Measurements from ENCODE around the gene FRAS1. TPM values are rescaled to one million over a fixed set of nuclear protein-coding genes. Genes with fewer than 3 reads are reported as not detected.

FRAS1 gene
- total and polyA plus RNA-seq, 2 of the 8 experiments (the other 6 are each of a cell fraction or from before 2014, with no cell fraction given): 38.5 to 109 TPM

- no peak overlapping the region for H4K5ac ChIP-seq (ENCODE audit: insufficient read length, low read depth, low read length)
These were observed 411.1 kb downstream of the FRAS1 start for GRCh38 chr4:78468272-78468671.

More at GRCh38 chr4:78468272-78468671, 411.1 kb downstream of the FRAS1 start:
- no peaks in the 10 kb centered on the region for H3K23me2 ChIP-seq (ENCODE audit: low read depth, low read length)
- H3K4ac ChIP-seq (replicated peaks; ENCODE audit: insufficient read length, low read depth, low read length): no peak overlapping the region
- no peak overlapping the region for H3K9ac ChIP-seq (replicated peaks in 1 of 4; ENCODE audit: extremely low read depth in 1 of 4, low read depth in 3 of 4, low read length in 3 of 4)
- no peaks in the 10 kb centered on the region for H3K27me3 ChIP-seq (replicated peaks in 1 of 4; ENCODE audit: control insufficient read depth in 3 of 4, extremely low read depth in 1 of 4, insufficient read depth in 3 of 4, low read length in 3 of 4)
- POLR2A ChIA-PET (ENCODE audit: partially characterized antibody): no interaction called here
- no peaks in the 10 kb centered on the region for H4K20me1 ChIP-seq (replicated peaks in 1 of 2; ENCODE audit: control insufficient read depth in 1 of 2, insufficient read depth in 2 of 2, low read length in 2 of 2)
- DNase-seq (ENCODE audit: low read depth in 1 of 2, low spot score in 2 of 2) (no peak), FAIRE-seq (no peak)
- 65% methylated on average over 3 of the region's 3 CpGs; no CpG with 5 or more reads in 1 of the 2 experiments for WGBS, 2 experiments (ENCODE audit: extremely low coverage in 1 of 2, insufficient coverage in 1 of 2, insufficient read length in 1 of 2, insufficient replicate concordance in 2 of 2, low coverage in 1 of 2, low lambda C conversion rate in 2 of 2, missing lambda C conversion rate in 1 of 2)
- H3K14ac ChIP-seq (ENCODE audit: insufficient read length): no peak overlapping the region
- no peak overlapping the region for H3K4me2 ChIP-seq (ENCODE audit: insufficient read depth in 1 of 2, low read depth in 2 of 2, low read length in 2 of 2)
- H2BK12ac ChIP-seq (ENCODE audit: low read depth, low read length): no peak overlapping the region
- no peaks in the 10 kb centered on the region for H3K79me1 ChIP-seq (ENCODE audit: low read depth, low read length)
- no peak overlapping the region for H2BK5ac ChIP-seq (ENCODE audit: low read depth, low read length)
- H2BK120ac ChIP-seq (replicated peaks; ENCODE audit: low read depth, low read length): no peak overlapping the region
- no peak overlapping the region for H3K4me3 ChIP-seq (ENCODE audit: extremely low read depth in 1 of 4, insufficient read depth in 2 of 4, low read depth in 3 of 4, low read length in 4 of 4)
- H4K91ac ChIP-seq (replicated peaks; ENCODE audit: insufficient read length, low read length): no peak overlapping the region
- H2AK5ac ChIP-seq (ENCODE audit: low read depth, low read length): no peak overlapping the region
- CTCF ChIA-PET (ENCODE audit: partially characterized antibody): interaction anchor here (1.2 kb wide), 1 partner anchor 22 kb away, joined by 3 read pairs; no protein-coding TSS in a partner anchor
- H3K56ac ChIP-seq (replicated peaks; ENCODE audit: insufficient read length, low read depth, low read length): no peak overlapping the region
- no peak overlapping the region for H2AFZ ChIP-seq (ENCODE audit: low read length)
- H3K27ac ChIP-seq (ENCODE audit: low read depth, low read length): no peak overlapping the region; the same call in 1 of the 2 replicates
- no peaks in the 10 kb centered on the region for H3K79me2 ChIP-seq (ENCODE audit: control insufficient read depth in 1 of 2, insufficient read depth in 2 of 2, low read length in 2 of 2)
- H3K23ac ChIP-seq (ENCODE audit: insufficient read length): no peak overlapping the region
- no peak overlapping the region for H4K8ac ChIP-seq (ENCODE audit: extremely low read depth, insufficient read depth, low read length)
- H3K4me1 ChIP-seq (replicated peaks in 1 of 4; ENCODE audit: control insufficient read depth in 3 of 4, insufficient read depth in 4 of 4, low read length in 3 of 4): no peaks in the 10 kb centered on the region
- H2BK20ac ChIP-seq (ENCODE audit: low read length): no peak overlapping the region
- H3K9me3 ChIP-seq (ENCODE audit: insufficient read depth in 2 of 2, low read depth in 1 of 2, low read length in 1 of 2): no peaks in the 10 kb centered on the region
- H2BK15ac ChIP-seq (ENCODE audit: low read length): no peak overlapping the region
- no peak overlapping the region for H3K18ac ChIP-seq (ENCODE audit: extremely low read depth, low read length)
- TF ChIP-seq CBX8 (IDR thresholded peaks at IDR 0.05; ENCODE audit: borderline replicate concordance, low read depth, low read length) (no peak), SRF (IDR thresholded peaks at IDR 0.05; ENCODE audit: low read depth, low read length) (no peak), E2F6 (IDR thresholded peaks at IDR 0.05) (no peak), CREB1 (IDR thresholded peaks at IDR 0.05) (no peak), CEBPB (IDR thresholded peaks at IDR 0.05; ENCODE audit: low read depth, low read length) (no peak), SUZ12 (IDR thresholded peaks at IDR 0.05; ENCODE audit: low read length) (no peak), ATF3 (IDR thresholded peaks at IDR 0.05; ENCODE audit: insufficient read depth, low read depth, low read length) (no peak), KDM5A (IDR thresholded peaks at IDR 0.05; ENCODE audit: low read length) (no peak), RFX5 (IDR thresholded peaks at IDR 0.05; ENCODE audit: borderline replicate concordance, low read depth, low read length) (no peak)
- TF ChIP-seq, protein P1, sequence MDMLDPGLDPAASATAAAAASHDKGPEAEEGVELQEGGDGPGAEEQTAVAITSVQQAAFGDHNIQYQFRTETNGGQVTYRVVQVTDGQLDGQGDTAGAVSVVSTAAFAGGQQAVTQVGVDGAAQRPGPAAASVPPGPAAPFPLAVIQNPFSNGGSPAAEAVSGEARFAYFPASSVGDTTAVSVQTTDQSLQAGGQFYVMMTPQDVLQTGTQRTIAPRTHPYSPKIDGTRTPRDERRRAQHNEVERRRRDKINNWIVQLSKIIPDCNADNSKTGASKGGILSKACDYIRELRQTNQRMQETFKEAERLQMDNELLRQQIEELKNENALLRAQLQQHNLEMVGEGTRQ (IDR thresholded peaks at IDR 0.05; ENCODE audit: low read length): no peak
- peaks cover 15 to 93% (median 65%) of the 10 kb centered on the region in 4 experiments for H3K36me3 ChIP-seq (ENCODE audit: control insufficient read depth in 2 of 4, insufficient read depth in 4 of 4, low read length in 3 of 4)

All from H1 (cell line).